NCI-H2196 (cell line): ENCODE results near the gene RFX6.

Experiments used
- DNase-seq: peaks from one replicate; lab custom pipeline; 2025; ENCODE audit not compliant: unreplicated experiment; lab: John Stamatoyannopoulos, UW

Gene RFX6

DNA sequence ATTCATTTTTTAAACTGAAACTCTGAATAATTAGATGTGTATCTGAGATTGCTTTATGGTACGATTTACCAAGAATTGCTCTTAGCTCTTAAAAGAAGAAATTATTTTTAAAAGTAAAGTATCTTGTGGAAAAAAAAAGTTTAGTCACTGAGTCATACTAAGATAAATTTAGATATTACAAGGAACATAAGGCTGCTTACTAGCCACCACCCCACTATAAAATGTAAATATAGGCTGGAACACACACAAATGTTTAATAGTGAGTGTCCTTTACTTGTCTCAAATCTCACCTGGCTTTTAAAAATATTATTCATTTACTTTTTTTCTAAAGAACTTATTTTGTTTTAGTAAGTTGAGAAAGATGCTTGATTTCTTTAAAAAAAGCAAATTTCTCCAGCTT, 17.6 kb downstream of the RFX6 start:
- no peak for DNase-seq

DNA sequence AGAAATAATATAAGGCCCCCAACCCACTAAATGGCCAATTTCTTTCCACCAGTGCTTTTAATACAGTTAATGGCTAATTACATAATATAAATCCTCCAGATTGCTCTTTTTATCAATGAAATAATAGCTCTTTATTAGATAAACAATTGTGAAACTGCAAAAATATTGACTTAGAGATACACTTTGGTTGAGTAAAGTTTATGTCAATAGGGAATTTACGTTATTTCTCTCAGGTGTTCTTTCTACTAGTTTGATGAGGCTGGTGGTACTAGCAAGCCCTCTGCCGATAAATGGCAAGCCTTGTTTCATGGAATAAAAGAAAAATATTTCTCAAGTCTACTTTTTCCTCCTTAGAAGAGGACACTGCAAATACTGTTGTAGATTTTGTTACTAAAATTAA, 18.9 kb downstream of the RFX6 start:
- DNase-seq: no peak

DNA sequence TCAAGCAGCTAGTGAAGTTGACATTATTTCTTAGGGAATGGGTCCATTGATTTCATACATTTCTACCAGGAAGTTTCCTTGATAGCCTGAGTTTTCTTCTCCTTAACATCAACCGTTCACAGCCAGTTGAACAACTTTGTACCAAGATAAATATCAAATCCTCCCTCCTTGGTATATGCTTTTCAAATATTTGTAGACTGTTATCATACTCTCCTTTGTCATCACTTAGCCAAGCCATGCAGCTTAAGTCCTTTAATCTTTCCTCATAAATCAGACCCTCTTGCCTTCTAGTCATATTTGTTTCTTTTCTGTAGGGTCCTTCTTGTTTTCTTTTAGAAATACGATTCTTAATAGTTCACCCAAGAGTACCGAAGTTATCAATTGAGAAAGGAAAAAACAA, 25.6 kb downstream of the RFX6 start:
- no peak for DNase-seq

DNA sequence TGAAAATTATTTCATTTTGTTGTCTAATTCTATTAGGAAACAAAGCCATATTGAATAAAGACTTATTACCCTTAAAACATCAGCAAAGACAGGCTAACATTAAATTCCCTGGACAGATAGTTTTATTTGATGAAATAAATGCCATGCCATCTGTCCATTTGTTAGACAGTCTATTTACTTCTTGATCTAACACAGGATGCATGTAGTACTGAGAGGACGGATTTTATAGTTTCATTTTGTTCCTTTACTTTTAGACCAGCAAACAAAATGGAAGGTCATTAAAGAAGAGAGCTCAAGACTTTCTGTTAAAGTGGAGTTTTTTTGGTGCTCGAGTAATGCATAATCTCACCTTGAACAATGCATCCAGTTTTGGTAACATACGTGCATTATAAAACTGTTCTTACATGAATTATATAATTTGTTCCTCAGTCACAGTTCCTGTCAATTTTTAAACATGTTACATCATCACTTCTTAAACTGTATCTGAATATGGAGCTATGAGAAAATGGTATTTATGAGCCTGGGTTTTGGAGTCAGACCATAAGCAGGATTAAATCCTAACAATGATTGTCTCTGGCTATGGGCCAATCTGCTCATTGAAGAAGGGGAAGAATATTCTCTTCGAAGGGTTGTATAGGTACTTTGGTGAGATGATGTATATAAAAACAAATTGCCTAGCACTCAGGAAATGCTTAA, 46.0 kb downstream of the RFX6 start:
- no peak for DNase-seq

DNA sequence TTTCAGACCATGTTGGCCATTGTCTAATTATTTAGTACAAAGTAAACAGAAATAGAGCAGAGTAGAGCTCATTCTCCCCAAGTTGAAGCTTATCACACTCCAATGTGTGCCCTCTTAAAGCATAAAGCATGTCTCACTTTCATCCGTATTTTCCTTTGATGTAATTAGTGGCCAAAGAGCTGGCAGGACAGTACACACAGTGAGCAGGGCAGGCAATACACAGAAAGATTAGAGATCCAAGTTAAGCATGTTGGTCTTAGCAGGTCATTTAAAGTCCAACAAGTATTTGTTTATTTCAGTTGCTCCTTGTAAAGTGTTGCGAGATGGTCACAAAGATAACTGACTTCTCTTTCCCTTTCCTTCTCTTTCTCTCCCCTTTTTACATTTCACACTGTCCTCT, 47.2 kb downstream of the RFX6 start:
- DNase-seq: no peak

DNA sequence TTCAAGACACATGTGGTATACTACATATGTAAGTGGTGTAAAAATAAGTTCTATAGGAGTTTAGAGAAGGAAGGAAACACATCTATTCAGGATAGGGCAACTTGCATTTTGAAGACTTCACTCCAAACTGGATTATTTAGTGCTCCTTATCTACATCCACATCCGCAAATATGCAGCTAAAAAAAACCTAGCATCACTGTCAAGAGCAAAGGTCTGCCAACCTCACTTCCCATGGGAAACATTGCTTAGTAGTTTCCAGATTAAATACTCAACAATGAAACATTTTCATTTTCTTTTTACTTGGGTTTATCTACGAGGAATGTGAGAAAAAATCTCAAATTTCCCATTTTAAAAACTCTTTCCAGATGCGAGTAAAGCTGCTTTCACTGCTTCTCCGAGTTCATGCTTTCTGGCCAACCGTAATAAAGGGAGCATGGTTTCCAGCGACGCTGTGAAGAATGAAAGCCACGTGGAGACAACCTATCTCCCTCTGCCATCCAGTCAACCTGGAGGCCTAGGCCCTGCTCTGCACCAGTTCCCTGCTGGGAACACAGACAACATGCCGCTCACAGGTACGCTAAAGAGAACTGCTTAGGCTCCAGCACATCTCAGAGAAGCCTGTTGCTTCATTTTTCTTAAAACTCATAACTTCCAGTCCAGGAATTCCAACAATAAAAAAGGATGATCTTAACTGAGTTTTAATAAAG, 48.2 kb downstream of the RFX6 start:
- DNase-seq: no peak

DNA sequence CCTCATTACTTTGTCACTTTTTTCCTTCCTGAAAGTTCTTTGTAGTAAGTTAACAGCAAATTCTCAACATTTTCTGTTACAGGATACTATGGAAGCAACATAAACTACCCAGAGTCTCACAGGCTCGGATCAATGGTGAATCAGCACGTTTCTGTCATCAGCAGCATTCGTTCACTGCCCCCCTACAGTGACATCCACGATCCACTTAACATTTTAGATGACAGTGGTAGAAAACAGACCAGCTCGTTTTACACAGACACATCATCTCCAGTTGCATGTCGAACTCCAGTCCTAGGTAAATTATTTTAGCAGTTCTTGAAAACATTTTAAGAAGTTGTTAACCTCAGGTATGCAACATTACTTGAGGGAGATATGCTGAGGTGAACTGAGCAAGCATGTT, 51.6 kb downstream of the RFX6 start:
- DNase-seq: no peak

DNA sequence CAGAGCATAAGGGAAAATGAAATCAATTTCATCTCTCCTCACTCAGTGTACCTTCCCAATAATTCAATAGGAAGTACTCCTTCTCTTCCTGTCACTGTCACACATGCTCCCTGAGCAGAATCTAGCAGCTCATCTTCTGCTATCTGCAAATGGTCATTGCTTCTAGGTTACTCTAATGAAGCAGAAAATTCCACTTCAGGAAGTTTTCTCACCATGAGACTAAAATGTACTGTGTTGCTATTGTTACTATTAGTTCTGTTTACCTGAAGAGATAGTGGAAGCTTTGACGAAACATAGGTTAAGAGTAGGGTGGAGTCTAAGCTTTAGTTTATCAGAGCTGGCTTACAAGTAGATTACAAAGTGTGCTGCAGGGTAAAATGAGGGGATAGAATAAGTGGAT, 52.8 kb downstream of the RFX6 start:
- no peak for DNase-seq

DNA sequence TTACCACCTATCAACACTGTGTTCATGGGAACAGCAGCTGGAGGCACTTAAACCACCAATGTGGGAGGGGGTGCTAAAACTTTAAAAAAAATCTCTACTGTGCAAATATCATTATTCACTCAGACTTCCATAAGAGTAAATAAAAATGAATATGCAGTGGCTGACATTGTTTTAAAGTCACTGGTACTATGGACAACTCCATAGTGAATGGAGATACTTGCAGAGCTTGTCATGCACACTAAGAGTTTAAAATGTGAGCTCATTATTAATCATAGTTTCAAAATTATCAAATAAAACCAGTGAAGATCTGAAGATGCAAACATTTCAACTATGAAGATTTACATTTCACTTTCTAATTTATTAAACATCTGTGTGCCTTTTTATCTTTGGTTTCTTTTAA, 54.4 kb downstream of the RFX6 start:
- no peak for DNase-seq

DNA sequence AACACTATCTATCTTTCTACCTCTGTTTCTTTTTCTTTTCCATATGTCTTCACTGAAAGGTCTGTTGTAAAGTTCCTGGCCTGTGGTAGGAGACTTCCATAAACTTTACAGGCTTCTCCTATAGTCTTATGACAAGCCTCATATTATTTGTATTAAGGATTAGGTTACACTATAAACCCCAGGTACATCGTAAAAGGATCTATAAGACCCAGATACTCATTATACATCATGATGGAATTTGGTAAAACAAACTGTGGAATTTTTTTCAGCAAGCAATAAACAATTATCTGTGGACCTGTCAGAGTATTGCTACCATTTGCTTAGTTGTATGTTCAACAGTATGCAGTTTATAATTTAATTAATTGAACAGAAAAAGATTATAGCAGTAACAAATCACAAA, 55.5 kb downstream of the RFX6 start:
- no peak for DNase-seq

DNA sequence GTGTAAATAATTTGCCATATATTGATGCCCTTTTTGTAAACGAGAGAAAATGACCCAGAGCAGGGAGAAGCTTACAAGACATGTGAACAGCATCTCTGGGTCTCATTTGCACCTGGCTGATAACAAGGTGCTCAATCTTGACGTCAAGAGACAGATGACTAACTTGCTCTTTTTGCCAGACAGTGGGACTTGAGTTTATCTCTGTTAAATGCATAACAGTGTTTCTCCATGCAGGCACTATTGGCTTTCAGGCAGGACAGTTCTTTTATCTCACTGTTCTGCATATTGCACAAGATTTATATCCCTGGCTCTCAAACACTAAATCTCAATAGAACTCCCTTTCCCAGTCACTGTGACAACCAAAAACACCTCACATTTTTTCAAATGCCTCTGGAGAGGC, 56.4 kb downstream of the RFX6 start:
- DNase-seq: no peak

DNA sequence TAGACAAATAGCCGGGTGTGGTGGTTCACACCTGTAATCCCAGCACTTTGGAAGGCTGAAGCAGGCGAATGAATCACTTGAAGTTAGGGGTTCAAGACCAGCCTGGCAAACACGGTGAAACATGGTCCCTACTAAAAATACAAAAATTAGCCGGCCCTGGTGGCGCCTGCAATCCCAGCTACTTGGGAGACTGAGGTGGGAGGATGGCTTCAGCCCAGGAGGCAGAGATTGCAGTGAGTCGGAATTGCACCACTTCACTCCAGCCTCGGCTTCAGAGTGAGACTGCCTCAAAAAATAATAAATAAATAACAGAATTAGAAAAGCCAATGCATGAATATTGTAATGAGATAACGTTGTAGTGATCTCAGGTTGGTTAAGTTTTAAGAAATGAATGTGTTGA, 61.3 kb downstream of the RFX6 start:
- DNase-seq: no peak

DNA sequence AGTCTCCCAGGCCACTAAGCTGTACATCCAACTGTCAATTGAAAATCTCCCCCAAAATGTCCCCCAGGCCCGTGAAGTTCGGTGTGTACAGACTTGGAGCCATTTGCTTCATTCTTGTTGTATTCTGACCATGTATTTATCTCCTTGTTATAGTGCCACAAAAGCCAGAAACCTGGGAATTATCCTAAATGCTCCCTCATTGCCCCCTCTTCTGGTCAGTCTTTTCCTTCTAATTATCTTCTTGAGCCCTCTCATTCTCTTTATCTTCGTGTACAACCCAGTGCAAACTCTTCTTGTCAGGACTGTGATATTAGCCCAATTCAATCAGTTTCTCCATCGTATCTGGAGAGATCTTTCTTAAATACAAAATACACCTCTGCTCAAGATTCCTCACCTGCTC, 64.7 kb downstream of the RFX6 start:
- DNase-seq: no peak

DNA sequence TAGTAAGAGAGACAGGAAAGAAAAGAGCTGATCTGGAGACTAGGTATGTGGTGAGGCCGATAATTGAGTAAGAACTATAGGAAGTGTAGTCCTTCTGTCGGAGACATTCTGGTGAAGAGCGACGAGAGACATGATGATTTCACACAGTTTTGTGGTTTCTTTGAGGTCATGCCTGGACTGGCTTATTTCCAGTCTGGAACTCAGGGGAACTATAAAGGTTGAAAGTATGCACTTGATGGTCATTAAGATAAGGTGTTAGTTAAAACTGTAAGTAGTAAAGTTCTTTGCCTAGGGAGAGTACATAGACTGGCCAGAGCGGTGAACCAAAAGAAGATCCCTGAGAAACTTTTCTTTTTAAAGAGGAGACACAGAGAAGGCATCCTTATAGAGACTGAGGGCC, 68.8 kb downstream of the RFX6 start:
- DNase-seq: no peak

DNA sequence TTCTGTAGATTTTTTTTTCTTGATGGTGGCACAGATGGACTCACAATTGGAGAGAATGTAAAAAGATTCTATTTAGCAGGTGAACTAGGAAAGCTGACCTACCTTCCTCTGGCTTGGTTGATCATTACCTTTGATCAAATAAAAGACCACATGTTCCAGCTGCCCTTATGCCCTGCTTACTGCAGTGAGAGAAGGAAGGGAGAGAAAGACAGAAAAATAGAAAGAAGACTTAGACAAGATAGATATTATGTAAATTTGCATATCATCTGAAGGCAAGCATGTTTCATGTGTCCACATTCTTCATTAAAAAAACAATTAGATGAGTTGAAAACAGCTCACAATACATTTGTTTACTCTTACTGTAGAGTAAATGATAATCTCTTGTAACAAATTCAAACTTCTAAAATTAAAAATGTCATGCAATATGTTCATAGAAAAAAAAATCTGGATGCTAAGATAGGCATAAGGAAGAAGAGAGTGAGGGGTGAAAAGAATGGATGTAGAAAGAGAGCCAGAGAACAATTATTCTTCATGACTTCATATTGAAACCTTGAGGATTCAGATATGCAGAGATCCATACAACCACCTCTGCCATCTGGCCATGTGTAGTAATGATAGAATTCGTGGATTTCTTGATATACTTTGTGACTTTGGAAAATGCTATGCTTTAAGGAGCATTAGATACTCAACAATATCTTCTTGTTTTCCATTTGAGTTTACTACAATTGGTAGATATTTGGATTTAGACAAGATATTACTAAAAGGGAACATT, 71.7 kb downstream of the RFX6 start:
- no peak for DNase-seq

DNA sequence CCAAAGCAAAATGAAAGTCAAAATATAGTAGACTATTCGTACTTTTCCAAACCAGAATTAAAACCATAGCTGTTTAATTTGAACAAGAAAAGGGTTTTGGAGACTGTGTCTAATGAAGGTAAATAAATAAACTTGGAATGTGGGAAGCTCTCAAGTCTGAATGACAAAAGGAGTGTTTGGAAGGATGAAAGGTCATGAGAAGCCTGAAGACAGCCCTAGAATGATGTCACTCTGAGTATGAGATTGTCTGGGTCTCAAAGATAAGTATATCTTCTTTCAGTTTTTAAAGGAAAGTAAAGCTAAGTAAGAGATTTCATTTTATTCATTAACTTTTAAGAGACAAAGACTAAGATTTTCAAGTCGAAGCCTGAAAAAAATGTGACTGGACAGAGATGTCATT, 72.9 kb downstream of the RFX6 start:
- no peak for DNase-seq

DNA sequence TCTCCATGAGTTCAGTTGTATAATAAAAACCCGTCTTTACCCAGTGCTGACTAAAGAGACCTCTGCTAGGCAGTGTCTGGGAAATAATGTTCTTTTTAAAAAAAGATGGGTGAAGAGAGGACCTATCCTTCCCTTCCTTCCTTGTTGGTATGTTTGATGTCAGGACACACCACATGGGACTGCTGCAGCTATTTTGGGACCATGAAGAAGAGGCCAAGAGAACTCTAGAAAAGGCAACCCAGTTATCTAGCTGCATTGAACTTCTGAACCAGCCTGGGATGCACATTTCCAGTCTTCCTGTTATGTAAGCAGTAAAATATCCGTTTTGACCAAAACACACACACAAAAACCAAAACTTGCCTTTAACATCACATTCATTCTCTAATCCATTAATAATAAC, 77.3 kb downstream of the RFX6 start:
- DNase-seq: no peak

DNA sequence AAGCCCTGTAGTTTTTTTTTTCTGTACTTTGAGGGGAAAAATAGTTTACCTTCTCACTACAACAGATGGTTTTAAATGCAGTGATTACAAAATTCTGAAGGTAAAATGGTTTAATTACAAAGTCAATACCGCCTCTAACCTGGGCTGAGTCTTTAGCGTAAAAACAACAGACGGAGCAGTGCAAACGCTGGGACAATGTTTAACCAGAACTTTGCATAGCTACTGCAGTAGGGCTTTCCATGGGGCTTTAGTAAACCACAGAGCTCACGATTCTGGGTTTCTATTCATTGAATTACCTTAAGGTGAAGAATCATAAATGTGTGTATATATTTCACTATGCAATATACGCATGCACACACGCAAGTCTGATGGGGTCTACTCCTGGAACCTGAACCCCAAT, 77.9 kb downstream of the RFX6 start:
- DNase-seq: no peak

DNA sequence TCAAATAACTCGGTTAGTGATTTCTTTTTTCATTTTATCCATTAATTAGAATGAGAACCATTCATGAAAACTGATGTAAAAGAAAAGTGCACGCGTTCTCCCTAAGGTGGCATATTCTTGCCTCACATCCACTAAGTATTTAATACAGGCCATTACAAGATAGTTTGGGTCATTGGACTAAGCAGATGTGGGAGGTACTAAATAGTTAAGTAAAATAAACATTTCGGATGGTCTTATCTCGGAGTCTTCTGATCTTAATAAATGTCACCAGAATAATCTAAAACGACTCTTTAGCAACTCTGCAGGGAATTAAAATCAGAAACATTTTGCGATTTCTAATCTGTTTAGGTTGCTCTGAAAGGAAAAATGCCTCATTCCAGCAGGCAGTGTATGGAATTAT, 78.7 kb downstream of the RFX6 start:
- no peak for DNase-seq

DNA sequence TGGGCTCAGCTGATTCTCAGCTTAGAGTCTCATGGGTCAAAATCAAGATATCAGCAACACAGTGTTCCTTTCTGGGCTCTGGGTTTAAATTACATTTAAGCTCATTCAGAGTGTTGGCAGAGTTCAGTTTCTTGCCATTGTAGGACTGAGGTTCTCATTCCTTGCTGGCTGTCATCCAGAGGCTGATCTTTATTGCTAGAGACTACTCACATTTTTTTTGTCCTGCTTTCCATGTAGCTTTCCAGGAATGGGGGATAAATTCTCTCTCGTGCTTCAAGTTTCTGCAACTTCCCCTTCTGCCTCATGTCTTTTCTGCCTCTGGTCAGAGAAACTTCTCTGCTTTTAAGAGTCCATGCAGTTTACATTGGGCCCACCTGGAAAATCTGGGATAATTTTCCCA, 86.9 kb downstream of the RFX6 start:
- DNase-seq: no peak

DNA sequence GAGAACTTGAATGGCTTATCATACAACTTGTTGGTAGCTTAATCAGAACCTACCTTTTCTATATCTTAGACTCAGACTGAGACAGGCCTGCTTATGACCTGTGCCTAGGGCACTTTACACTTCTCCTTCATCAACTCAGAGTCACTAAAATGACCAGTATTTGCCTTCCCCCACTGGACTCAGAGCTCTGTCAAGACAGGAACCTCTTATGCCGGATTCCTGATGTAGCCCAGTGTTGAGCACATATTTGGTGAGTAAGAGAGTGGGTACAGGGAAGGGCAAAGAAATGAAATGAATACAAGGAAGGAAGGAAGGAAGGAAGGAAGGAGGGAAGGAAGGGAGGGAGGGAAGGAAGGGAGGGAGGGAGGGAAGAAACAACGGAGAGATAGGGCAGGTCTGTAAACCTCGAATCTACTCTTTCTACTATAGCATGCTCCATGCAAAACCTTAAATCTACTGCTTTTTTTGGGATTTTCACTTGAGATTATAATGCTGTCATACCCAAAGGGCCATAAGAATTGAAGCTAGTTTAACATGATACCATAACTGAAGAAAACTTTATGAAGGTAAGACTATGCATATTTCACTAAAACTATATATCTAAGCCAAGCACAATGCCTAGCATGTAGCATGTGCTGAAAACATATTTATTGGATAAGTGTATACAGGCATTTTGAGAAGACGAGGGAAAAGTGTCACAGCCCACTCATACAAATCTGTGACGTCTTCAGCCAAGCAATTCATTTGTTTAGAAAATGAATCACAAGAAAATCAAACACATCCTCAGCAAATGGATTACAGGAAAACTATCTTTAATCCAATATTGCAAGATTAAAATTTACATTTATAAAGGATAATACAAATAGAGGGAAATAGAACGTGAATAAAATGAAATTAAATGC, 89.9 kb downstream of the RFX6 start:
- DNase-seq: no peak
